GM21526 (cell line): ENCODE measurements around the gene SLC7A6.
A peak's percentile ranks its signal among the peaks of the same experiment; 100 is the strongest.

Experiments used
- ATAC-seq: cut with Tn5 transposase; IDR thresholded peaks from one replicate; pipeline ENCODE4 v1.9.1; 2021; ENCODE audit warnings: moderate library complexity; ENCODE audit not compliant: unreplicated experiment, low FRiP score

The SLC7A6 gene

DNA sequence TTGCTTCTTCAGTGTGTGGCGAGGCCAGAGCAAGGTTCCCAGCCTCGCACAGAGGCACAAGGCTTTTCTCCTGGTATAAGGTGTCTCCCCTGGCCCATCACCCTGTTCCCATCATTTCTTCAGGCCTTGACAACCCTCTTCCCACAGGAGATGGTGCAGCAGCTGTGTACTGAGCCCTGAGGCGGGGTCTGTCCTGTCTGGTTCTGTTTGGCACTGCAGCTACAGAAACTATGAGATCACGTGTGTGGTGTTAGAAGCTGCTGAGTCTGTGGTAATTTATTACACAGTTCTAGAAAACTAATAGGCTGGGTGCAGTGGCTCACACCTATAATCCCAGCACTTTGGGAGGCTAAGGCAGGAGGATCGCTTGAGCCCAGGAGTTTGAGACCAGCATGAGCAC is 11.9 kb upstream of the SLC7A6 start:
- ATAC-seq: no peak

DNA sequence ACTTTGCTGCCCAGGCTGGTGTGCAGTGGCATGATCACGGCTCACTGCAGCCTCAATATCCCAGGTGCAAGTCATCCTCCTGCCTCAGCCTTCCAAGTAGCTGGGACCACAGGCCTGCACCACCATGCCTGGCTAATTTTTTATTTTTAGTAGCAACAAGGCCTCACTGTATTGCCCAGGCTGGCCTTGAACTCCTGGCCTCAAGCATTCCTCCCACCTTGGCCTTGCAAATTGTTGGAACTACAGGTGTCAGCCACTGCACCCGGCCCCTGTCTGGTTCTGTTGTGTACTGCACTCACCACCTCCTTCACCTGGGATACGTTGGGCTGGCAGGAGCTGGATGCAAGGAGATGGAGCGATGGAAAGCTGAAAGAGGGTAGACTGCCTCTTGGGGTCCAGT is 10.6 kb upstream of the SLC7A6 start:
- no peak for ATAC-seq

DNA sequence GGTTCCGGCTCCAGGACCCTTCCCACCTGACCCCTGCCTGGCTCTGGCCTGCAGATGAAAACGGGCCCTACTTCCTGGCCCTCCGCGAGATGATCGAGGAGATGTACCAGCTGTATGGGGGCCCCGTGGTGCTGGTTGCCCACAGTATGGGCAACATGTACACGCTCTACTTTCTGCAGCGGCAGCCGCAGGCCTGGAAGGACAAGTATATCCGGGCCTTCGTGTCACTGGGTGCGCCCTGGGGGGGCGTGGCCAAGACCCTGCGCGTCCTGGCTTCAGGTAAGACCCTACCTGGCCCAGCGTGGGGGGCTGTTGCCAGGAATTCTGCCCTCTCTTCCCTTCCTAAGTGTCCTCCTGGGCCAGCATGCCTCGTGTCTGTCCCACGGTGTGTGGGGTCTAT is 8.6 kb upstream of the SLC7A6 start:
- ATAC-seq: no peak

DNA sequence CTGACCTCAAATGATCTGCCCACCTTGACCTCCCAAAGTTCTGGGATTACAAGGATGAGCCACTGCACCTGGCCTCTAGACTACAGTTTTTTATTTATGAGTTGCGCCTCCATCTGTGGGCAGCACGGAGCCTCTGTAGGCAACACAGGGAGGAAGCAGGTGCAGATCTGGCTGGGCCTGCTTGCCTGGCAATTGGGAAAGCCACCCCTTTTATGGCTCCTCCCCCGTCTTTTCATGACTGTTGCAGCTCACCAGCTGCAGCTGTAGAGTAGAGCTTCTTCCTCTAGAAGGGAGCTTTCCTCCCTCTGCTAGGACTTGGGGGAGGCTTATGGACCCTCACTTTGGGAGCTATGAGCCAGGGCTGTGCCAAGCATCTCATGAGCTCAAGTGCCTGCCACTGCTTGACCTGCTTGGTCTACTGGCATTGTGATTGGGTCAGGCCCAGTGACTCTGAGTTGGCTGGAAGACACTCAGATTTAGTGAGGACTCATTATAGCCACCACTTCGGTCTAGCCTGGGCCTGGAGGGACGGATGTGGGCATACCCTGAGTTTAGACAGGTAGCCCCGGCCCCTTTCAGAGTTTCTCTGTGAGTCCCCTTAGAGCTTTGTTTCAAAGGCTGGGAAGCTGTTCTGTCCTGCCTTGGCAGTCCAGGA is 6.9 kb upstream of the SLC7A6 start:
- ATAC-seq: peak; percentile 48

DNA sequence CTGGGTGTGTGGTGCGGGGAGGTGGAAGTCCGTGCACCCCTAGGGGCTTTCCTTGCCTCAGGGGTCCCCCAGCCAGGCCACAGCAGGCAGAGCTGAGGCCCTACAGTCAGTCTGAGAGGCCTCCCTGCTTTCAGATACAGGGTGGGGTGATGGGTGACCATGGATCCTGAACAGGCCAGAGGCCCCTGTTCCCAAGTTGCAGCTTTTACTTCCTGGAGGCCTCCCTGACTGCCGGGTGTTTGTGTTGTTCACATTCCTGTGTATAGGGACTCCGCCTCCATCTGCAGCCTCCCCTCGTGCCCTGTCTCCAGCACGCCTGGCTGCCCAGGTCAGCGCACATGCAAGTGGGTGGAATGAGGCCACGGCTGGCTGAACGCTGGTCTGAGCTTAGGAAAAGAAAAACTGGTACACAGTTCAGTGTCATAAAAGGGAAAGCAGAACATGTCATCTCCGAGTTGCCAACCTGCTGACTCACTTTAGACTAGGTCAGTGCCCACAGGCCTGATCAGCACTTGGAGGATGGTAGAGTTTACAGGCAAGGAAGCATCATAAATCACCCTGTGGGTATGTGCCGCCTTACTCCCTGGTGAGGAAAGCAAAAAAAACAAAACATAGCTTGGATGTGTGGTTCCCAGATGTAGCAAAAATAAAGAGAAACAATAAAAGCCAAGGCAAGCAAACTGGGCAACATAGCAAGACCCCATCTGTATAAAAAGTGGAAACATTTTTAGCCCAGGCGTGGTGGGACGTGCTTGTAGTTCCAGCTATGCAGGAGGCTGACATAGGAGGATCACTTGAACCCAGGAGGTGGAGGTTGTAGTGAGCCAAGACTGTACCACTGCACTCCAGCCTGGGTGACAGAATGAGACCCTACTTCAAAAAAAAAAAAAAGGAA is 6.2 kb upstream of the SLC7A6 start:
- ATAC-seq: no peak

DNA sequence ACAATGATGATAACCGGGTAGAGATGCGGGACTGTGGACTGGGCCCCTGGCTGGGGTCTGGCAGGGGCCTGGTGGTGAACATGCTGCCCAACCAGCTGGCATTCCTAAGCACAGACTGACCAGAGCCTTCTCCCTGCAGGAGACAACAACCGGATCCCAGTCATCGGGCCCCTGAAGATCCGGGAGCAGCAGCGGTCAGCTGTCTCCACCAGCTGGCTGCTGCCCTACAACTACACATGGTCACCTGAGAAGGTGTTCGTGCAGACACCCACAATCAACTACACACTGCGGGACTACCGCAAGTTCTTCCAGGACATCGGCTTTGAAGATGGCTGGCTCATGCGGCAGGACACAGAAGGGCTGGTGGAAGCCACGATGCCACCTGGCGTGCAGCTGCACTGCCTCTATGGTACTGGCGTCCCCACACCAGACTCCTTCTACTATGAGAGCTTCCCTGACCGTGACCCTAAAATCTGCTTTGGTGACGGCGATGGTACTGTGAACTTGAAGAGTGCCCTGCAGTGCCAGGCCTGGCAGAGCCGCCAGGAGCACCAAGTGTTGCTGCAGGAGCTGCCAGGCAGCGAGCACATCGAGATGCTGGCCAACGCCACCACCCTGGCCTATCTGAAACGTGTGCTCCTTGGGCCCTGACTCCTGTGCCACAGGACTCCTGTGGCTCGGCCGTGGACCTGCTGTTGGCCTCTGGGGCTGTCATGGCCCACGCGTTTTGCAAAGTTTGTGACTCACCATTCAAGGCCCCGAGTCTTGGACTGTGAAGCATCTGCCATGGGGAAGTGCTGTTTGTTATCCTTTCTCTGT is 5.1 kb upstream of the SLC7A6 start:
- ATAC-seq: no peak

DNA sequence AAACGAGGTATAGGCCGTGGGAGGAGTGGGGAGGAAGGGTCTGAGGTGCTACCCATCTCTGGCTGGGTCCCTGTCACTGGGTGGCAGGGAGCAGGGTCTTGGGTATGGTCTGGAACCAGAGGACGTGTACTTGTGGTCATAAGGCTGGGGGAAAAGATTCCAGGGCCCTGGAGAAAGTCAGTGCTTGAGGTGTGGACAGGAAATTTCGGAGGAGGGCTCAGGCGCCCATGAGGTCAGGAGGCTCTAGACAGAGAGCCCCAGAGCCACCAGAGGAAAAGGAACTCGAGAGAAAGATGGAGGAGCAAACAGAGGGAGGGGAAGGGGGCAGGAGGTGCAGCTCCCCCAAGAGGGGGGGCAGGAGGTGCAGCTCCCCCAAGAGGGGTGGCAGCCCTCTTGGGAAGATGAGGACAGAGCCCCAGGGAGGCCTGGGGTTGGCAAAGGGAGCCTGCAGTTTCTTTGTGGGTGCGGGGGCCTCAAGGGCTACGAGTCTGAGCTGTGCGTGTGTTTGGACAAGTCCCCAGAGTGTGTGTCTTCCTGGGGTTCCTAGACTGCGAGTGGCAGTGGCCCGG is 683 bp upstream of the SLC7A6 start:
- ATAC-seq: no peak

DNA sequence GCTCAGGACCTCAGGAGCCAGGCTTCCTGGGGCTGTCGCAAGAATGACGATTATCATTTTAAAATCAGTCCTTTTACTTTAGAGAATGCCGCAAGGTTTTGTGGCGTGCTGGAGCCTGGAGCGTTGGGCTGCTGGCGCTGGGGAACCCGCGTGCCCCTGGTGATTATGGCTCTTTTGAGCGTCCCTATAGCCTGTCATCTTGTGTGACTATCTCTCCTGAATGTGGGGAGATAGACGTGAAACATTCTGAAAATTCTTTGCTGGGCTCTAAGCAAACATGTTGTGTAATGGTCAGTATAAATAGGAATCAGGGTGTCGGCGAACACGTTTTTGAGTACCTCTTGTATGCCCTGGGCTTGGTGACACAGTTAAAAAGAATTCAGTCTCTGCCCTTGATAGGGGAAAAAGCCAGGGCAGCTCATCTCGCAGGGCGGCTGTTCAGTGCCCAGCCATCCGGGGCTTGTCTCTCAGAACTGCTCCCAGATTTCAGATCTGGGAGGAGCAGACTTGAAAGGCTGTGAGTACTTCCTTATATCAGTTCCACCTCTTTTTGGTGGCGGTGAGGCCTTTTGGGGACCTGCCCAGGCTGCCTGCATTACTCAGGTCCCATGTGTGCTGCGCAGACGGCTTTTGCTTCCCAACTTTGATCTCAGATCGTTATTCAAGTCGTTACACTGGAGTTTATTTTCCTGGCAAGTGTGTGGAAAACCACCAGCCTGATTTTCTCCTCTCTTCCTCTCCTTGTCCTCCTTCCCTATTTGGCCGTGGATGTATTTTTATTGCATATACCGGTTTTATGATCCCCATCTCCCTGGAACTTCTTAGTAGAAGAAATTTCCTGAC is 973 bp downstream of the SLC7A6 start:
- ATAC-seq: no peak

DNA sequence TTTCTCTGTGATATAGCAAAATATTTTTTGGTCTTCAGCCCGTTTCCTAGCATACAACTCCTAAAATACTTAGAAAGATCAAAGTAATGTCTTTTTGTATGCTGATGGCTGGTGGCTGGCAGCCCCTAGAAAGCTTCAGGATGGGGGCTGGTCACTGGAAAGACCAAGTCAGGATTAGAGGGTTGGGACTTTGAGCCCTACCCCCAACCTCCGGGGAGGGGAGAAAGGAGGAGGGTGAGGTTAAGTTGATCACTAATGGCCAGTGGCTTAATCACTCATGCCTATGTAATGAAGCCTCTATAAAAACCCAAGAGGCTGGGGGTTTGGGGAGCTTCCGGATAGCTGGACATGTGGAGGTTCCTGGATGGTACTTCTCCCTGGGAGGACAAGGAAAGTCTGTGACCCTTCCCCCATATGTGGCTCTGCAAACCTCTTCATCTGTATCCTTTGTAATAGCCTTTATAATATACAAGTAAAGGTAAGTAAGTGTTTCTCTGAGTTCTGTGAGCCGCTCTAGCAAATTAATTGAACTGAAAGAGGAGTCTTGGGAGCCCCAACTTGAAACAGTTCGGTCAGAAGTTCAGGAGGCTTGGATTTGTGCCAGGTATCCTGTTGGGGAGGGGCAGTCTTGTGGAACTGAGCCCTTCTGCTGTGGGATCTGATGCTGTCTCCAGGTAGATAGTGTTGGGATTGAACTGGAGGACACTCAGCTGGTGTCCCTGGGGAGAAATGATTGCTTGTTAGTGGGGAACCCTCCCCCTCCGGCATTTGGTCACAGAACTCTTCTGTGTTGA is 3.5 kb downstream of the SLC7A6 start:
- no peak for ATAC-seq

DNA sequence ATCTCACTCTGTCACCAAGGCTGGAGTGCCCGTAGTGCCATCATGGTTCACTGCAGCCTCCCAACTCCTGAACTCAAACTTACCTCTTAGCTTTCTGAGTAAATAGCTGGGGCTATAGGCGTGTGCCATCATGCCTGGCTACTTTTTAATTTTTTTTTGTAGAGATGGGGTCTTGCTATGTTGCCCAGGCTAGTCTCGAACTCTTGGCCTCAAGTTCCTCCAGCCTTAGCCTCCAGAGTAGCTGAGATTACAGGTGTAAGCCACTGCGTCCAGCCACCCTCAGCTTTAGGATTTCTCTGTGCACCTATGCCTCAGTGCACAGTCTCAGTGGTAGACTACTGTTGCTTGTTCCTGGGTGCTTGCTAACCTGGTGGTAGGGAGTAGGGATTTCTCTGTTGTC is 5.5 kb downstream of the SLC7A6 start:
- no peak for ATAC-seq

DNA sequence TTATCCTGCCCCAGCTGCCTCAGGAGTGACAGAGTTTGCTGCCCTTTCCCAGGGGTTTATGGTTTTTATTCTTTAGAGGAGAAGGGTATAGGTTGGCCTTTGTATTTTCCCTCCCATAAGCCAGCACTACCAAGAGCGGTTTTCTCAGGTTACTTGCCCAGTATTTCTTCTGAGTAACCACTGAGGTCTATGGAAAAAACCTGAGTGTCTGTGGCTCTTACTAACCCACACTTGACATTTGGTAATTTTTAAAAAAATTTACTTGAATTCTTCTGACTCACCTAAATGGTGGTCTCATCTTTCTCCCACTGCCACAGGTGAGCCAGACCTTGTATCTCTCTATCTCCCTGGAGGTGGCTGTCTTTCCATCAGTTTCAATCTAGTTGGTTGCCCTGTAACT is 6.0 kb downstream of the SLC7A6 start:
- no peak for ATAC-seq

DNA sequence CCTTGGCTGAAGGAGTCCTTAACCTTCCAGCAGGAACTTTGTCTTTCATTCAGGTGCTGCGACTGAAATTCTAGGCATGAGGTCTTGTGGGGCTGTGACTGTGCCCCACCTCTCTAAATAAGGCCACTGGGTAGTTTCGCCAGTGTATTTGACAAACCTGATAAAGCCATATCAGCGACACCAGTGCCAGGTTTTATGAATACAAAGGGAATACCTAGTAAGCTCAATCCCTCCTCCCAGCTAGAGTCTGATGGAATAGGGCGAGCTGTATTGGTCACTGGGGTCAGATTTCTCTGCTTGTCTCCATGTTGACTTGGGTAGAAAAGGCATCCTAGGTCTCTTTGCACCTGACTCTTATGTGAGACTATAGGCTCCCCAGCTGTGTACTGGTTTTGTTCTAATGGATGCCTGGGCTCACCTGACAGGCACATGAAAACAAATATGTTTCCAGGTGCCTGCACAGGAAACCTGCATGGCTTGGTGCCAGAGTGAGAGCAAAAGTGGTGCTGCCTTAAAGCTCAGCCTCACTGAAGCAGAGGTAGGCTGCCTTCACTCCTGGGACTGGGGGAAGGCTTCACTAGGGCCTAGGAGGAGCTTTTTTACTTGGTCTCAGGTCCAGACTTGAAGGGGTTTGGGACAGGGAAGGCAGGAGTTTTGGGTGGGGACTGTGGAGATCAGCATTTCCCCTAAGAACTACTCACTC is 8.3 kb downstream of the SLC7A6 start:
- ATAC-seq: no peak

DNA sequence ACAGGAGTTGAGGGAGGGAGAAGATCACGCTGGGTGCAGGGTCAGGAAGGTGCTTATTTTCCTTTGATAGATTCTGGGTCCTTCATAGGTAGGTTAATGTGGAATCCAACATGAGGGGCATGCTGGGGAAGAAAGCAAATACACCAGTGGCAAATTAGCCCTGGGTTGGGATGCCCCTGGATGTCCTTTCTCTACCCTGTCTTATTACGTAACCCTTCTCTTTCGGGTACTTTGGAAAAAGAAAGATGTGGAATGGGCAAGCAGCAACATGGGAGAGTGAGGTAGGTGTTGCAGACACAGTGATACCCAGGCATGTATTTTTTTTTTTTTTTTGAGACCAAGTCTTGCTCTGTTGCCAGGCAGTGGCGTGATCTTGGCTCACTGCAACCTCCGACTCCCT is 9.1 kb downstream of the SLC7A6 start:
- no peak for ATAC-seq

DNA sequence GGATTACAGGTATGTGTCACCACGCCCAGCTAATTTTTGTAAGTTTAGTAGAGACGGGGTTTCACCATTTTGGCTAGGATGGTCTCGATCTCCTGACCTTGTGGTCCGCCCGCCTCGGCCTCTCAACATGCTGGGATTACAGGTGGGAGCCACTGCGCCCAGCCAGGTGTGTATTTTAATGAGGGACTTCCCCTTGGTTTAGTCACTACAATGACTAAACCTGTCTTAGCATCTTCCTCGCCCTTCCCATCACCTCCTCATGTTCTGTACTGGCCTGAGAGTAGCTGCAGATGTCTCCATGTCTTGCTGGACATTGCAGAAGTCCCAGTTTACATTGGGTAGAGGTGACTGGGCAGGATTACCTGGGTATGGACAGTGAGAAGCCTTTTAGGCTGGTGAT is 9.6 kb downstream of the SLC7A6 start:
- no peak for ATAC-seq

DNA sequence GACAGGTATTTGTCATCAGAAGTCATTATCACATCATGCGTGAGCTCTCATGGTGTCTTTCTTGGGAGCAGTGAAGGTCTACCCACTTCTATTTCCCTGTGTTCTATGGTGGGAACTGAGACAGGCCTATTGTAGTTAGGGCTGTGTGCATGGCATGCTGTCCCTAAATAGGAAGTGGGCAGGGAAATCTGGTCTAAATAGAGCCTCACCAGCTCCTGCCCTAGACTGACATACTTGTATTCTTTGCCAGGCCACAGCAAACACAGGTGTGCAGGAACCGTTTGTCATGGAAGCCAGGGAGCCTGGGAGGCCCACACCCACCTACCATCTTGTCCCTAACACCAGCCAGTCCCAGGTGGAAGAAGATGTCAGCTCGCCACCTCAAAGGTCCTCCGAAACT is 10.1 kb downstream of the SLC7A6 start:
- no peak for ATAC-seq

DNA sequence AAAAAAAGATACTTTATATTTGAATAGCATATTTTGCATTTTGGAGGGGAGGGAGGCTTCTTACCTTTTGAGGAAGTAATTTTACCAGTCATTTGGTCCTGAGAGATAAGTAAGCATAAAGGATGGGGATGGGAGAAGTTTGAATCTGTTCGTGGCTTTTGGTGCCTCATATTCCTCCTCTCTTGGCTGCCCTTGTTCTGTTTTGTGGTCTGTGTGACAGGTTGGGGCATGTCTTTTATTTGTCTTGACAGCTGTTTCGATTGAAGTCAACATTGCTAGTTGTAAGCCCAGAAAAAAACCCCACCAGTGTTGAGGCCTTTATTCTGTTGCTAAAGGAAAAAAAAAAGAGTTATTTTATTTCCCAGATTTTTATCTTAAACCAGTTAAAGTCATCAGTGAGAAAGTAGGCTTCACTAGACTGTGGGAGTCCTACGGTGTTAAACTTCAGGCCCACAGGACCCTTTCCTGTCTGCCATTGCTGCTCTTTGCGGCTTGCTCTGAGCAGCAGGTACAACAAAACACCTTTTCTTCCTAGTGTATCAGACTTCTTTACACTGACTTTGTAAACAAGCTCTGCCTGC is 11.4 kb downstream of the SLC7A6 start:
- ATAC-seq: no peak

DNA sequence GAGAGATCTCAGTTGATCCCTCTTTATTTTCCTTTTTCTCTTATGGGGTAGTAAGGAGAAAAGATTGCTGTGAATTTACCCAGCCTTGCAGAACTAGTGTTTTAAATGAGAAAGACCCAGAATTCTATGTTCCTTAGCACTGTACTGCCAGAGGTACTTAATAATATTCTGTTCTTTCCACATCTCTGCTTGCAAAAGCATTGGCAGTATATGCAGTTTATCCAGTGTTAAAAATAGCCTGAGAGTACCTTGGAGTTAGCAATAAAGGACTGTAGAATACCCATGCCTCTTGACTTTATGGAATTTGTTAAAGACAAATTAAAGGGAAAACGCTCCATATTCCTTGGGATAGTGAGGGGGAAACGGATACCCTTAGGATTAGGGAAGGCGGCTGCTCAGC is 11.9 kb downstream of the SLC7A6 start:
- ATAC-seq: no peak
